Right lobe of liver (tissue), 4 donors: ENCODE data around the gene DDX54.

ENCODE experiments used
- POLR2A ChIP-seq: fragments of 450-650 bp; IDR thresholded peaks from one replicate; pipeline ENCODE4 v1.6.1; 2017; ENCODE audit warnings: antibody characterized with exemption, mild to moderate bottlenecking
- TF ChIP-seq, protein P1 (sequence below), 4 donors: fragments of 200-600 bp in 3 of 4; fragments of 450-650 bp in 1 of 4; IDR thresholded peaks; one replicate each; pipeline versions ENCODE4 v1.5.1 to v1.8.0; 2016 to 2022; ENCODE audit warnings: antibody characterized with exemption in 4 of 4, mild to moderate bottlenecking in 2 of 4
- donor health status: DM: no; HTN: no; CAD: no.
- donor health status: DM: no; HTN: no; CAD: no.
- donor health status: DM: no; HTN: yes; CAD: no.

GRCh38 chr12:113144806-113145205 lies 40.5 kb downstream of the DDX54 start:
- TF ChIP-seq, protein P1, sequence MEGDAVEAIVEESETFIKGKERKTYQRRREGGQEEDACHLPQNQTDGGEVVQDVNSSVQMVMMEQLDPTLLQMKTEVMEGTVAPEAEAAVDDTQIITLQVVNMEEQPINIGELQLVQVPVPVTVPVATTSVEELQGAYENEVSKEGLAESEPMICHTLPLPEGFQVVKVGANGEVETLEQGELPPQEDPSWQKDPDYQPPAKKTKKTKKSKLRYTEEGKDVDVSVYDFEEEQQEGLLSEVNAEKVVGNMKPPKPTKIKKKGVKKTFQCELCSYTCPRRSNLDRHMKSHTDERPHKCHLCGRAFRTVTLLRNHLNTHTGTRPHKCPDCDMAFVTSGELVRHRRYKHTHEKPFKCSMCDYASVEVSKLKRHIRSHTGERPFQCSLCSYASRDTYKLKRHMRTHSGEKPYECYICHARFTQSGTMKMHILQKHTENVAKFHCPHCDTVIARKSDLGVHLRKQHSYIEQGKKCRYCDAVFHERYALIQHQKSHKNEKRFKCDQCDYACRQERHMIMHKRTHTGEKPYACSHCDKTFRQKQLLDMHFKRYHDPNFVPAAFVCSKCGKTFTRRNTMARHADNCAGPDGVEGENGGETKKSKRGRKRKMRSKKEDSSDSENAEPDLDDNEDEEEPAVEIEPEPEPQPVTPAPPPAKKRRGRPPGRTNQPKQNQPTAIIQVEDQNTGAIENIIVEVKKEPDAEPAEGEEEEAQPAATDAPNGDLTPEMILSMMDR (IDR thresholded peaks at IDR 0.05): no peak
- TF ChIP-seq POLR2A: no peak
